GM18505 (cell line): ENCODE data around the gene A2ML1.

Experiments
- ATAC-seq: cut with Tn5 transposase; IDR thresholded peaks from one replicate; pipeline ENCODE4 v1.9.1; 2021; ENCODE audit not compliant: unreplicated experiment
- POLR2A ChIP-seq: IDR thresholded peaks from 4 replicates; pipeline ENCODE4 v1.6.1; 2011; ENCODE audit warnings: borderline replicate concordance; ENCODE audit not compliant: insufficient read depth, insufficient read length; ENCODE audit errors: extremely low read depth

Gene A2ML1

GRCh38 chr12:8922544-8922943 lies 100.1 kb downstream of the A2ML1 start:
- no peak for ATAC-seq
- no peak for TF ChIP-seq POLR2A
